Vagina (tissue), 2 donors: Measurements from ENCODE around the gene GRIN2A. TPM values are rescaled to one million over a fixed set of nuclear protein-coding genes. Genes with fewer than 3 reads are reported as not detected.

Experiments
- DNase-seq, 2 donors: peaks; one replicate each; pipeline ENCODE4 v3.0.0-alpha.2; 2017; ENCODE audit errors: extremely low spot score in 2 of 2
- H3K27ac ChIP-seq: fragments of 200-600 bp; sonication (generic); one replicate; pipeline ENCODE4 v1.5.1; 2019
- H3K27me3 ChIP-seq: fragments of 200-600 bp; sonication (generic); one replicate; pipeline ENCODE4 v1.5.1; 2019
- H3K36me3 ChIP-seq, 2 donors: fragments of 200-600 bp; sonication (generic); one replicate each; pipeline ENCODE4 v1.5.1; 2017 to 2019
- H3K4me1 ChIP-seq: fragments of 200-600 bp; sonication (generic); one replicate; pipeline ENCODE4 v1.5.1; 2019
- H3K4me3 ChIP-seq, 2 donors: fragments of 200-600 bp; sonication (generic); 1 replicate in 1 of 2; 2 replicates in 1 of 2; pipeline ENCODE4 v1.5.1; 2016 to 2019
- H3K9me3 ChIP-seq: fragments of 200-600 bp; sonication (generic); one replicate; pipeline ENCODE4 v1.5.1; 2019
- POLR2A ChIP-seq, 2 donors: fragments of 450-650 bp; IDR thresholded peaks; one replicate each; pipeline ENCODE4 v1.6.1; 2017; ENCODE audit warnings: antibody characterized with exemption in 2 of 2, mild to moderate bottlenecking in 2 of 2, moderate library complexity in 2 of 2
- POLR2AphosphoS5 ChIP-seq, 2 donors: sonication (generic); formaldehyde crosslinking; IDR thresholded peaks; one replicate each; pipeline ENCODE4 v1.9.0; 2017; ENCODE audit warnings: antibody characterized with exemption in 2 of 2, mild to moderate bottlenecking in 2 of 2, low read depth in 1 of 2; ENCODE audit not compliant: insufficient read depth in 1 of 2
- intact Hi-C: fragments of 100-400 bp; cut with DNase I; formaldehyde crosslinking; loops from one replicate; pipeline ENCODE4 v1.15.1; 2023
- total RNA-seq: library from RNA; depleted of rRNA; stranded (reverse); fragments of >200 nt; gene quantifications from one replicate; pipeline ENCODE4 v1.2.3, GENCODE V29; 2016
- TF ChIP-seq, protein P1 (sequence below), 3 experiments: fragments of 450-650 bp in 2 of 3; fragments of 200-600 bp in 1 of 3; sonication (generic) in 1 of 3; IDR thresholded peaks; one replicate each; pipeline ENCODE4 v1.5.1; 2017 to 2019; ENCODE audit warnings: antibody characterized with exemption in 3 of 3, mild to moderate bottlenecking in 2 of 3, moderate library complexity in 2 of 3

GRIN2A gene
- total RNA-seq, 1 donor from 2014 or later: 1.5 TPM

DNA sequence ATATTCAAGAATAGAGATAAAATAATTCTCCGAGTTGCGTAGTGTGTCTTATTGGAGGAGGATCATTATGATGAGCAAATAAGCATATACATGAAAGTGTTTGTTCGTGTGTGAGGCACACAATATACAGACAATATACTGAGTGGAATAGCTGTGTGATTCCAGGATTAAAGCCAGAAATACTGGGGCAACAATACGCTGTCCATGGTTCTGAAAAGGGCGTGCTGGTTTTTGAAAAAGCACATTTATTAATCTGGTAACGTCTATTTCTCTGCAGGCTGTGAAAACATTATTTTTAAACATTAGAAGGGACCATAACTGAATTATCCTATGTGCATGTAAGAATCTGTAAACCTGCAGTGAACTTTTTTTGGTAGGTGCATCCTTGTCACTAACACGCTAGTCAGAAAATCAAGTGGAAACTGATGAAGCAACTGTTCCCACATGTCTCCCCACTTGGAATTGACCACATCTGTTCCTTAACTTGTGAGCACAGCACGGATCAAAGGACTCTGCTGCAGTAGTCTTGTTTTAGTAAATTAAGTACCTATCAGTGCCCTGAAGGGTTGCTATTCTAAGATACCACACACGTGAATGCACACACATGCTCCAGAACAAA lies 346.0 kb downstream of the GRIN2A start:
- H3K36me3 ChIP-seq: no peaks in the 10 kb centered on the region
- intact Hi-C loops: no loop called here
- TF ChIP-seq POLR2AphosphoS5 (IDR thresholded peaks at IDR 0.05; ENCODE audit: insufficient read depth in 1 of 2, low read depth in 1 of 2) (no peak), POLR2A (IDR thresholded peaks at IDR 0.05) (no peak)
- TF ChIP-seq, protein P1, sequence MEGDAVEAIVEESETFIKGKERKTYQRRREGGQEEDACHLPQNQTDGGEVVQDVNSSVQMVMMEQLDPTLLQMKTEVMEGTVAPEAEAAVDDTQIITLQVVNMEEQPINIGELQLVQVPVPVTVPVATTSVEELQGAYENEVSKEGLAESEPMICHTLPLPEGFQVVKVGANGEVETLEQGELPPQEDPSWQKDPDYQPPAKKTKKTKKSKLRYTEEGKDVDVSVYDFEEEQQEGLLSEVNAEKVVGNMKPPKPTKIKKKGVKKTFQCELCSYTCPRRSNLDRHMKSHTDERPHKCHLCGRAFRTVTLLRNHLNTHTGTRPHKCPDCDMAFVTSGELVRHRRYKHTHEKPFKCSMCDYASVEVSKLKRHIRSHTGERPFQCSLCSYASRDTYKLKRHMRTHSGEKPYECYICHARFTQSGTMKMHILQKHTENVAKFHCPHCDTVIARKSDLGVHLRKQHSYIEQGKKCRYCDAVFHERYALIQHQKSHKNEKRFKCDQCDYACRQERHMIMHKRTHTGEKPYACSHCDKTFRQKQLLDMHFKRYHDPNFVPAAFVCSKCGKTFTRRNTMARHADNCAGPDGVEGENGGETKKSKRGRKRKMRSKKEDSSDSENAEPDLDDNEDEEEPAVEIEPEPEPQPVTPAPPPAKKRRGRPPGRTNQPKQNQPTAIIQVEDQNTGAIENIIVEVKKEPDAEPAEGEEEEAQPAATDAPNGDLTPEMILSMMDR (IDR thresholded peaks at IDR 0.05): no peak
- H3K4me3 ChIP-seq: no peak overlapping the region
- H3K9me3 ChIP-seq: no peaks in the 10 kb centered on the region
- DNase-seq: no peak
- no peak overlapping the region for H3K27ac ChIP-seq
- no peaks in the 10 kb centered on the region for H3K4me1 ChIP-seq
- no peaks in the 10 kb centered on the region for H3K27me3 ChIP-seq

DNA sequence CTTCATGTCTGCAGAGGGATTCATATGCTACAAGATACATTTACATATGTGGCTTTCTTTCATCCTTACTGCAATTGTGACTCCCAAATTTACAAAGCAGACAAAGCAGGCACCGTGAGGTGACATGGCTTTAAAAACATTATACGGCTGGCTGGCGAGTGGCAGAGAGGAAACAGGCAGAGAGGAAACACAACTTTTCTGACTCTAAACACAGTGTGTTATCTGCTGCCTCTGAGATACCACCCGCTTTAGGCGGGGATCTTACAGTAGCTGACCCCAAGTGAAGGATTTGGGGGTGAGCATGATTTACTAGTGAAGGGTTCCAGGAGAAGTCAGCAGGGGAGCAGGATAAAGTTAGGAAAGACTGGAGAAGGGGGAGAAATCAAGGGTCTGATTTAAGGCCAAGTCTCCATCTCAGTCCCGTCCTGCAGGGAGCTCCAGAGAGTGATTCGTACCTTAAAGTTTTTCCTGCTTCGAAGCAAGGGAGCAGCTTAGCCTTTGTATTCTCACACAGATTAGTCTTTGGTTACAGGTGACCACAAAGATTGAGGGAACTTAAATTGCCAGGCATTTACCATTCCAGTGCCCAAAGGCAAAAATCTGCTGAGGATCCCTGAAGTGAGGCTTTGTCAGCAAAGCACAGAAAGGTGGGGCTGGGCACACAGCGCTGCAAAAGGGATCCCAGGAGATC lies 355.0 kb downstream of the GRIN2A start:
- no peak for DNase-seq
- TF ChIP-seq, protein P1 (IDR thresholded peaks at IDR 0.05): no peak
- Histone ChIP-seq H3K4me3 (no peak overlapping the region), H3K27me3 (no peaks in the 10 kb centered on the region), H3K36me3 (no peaks in the 10 kb centered on the region), H3K4me1 (no peaks in the 10 kb centered on the region), H3K9me3 (no peaks in the 10 kb centered on the region), H3K27ac (no peak overlapping the region)
- intact Hi-C loops: no loop called here

DNA sequence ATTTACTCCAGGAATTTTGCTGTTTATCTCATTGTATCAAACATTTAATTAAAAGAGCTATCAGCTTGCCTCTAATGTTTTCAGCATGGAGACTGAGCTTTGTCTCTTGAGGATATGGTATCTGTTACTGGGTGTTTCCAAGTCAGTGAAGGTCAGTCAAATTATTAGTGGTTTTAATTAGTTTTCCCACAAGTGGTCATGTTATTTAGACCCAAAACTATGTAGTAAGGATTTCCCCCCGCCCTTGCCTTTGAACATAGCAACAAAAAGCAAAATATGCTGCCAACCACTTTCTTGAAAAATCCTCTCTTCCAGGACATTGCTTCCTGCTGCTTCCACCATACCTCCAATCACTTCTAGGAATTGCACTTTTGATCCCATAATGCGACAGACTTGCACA lies 355.6 kb downstream of the GRIN2A start:
- H3K36me3 ChIP-seq: no peaks in the 10 kb centered on the region
- TF ChIP-seq POLR2A (IDR thresholded peaks at IDR 0.05) (no peak), POLR2AphosphoS5 (IDR thresholded peaks at IDR 0.05; ENCODE audit: insufficient read depth in 1 of 2, low read depth in 1 of 2) (no peak)
- TF ChIP-seq, protein P1 (IDR thresholded peaks at IDR 0.05): no peak
- H3K27ac ChIP-seq: no peak overlapping the region
- no peaks in the 10 kb centered on the region for H3K9me3 ChIP-seq
- no peaks in the 10 kb centered on the region for H3K4me1 ChIP-seq
- intact Hi-C loops: no loop called here
- DNase-seq: no peak
- no peak overlapping the region for H3K4me3 ChIP-seq
- no peaks in the 10 kb centered on the region for H3K27me3 ChIP-seq

DNA sequence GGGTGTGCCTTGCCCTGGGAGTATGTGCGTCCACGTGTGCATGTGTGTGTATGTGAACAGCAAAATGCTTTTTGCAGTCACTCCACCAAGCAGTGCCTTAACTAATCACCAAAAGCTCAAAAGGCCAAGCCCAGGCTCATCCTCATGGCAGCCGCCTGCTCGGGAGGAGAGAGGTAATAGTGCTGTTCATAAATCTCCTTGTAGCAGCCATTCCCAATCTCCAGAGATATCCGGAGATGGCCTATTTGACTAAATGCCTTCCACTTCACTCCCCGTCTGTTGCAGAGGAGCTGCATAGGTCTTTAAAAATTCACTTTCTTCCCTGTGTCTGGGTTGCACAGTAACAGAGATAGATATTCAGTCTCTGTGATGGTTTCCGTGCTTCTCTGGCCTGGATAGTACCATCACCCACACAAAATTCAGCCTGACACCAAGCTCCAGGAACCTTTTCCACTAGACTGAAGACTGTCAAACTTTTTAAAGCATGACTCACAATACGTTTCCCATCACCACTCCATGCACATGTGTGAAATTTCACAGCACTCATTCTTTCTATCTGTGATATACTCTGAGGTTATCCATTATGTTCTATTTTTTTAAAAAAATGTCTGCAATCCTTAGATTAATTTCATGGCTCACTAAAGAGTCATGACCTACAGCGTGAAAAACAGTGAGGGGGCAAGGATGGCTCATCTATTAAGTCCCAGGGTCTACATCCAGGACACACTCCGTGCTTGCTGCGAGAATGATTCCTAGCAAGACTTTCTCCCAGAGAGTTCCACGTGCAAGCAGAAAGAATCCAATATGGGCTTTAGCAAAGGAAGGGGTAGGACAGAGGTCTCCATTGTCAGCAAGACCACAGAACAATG lies 357.8 kb downstream of the GRIN2A start:
- DNase-seq: no peak
- intact Hi-C loops: no loop called here
- no peaks in the 10 kb centered on the region for H3K4me1 ChIP-seq

More for the DNA sequence above, 357.8 kb downstream of the GRIN2A start:
- no peaks in the 10 kb centered on the region for H3K9me3 ChIP-seq
- H3K27ac ChIP-seq: no peak overlapping the region
- H3K27me3 ChIP-seq: no peaks in the 10 kb centered on the region
- H3K36me3 ChIP-seq: no peaks in the 10 kb centered on the region
- no peak overlapping the region for H3K4me3 ChIP-seq
- TF ChIP-seq POLR2AphosphoS5 (IDR thresholded peaks at IDR 0.05; ENCODE audit: insufficient read depth in 1 of 2, low read depth in 1 of 2) (no peak), POLR2A (IDR thresholded peaks at IDR 0.05) (no peak)
- TF ChIP-seq, protein P1 (IDR thresholded peaks at IDR 0.05): no peak
